CD4-positive, alpha-beta T cell (primary cell): Measurements from ENCODE around the gene SPECC1. TPM values are rescaled to one million over a fixed set of nuclear protein-coding genes. Genes with fewer than 3 reads are reported as not detected.
"Not testable (repeated sequence)": the region's sequence is repeated elsewhere in the genome, so short reads cannot be mapped to it uniquely, and the experiment has no call there.

Source experiments
- ATAC-seq: fragments of 200-7000 bp; cut with Tn5 transposase; one replicate; pipeline ENCODE4 v1.10.0; 2022; ENCODE audit warnings: mild to moderate bottlenecking; ENCODE audit not compliant: poor library complexity
- CTCF ChIA-PET: fragments of 350-600 bp; sonication (Branson Sonifier 250); formaldehyde crosslinking; loops from one replicate; lab custom pipeline; 2021; ENCODE audit warnings: antibody characterized with exemption, inconsistent platforms; lab: Charles Lee
- POLR2A ChIA-PET: fragments of 350-600 bp; sonication (Branson Sonifier 250); formaldehyde crosslinking; loops from one replicate; lab custom pipeline; 2021; ENCODE audit warnings: antibody characterized with exemption, inconsistent platforms; lab: Charles Lee
- DNase-seq, 14 experiments: peaks; one replicate each; pipeline ENCODE4 v3.0.0-alpha.2; 2013 to 2020; ENCODE audit warnings: mixed read lengths in 2 of 14
- H3K27ac ChIP-seq, 2 donors: one replicate each; pipeline versions ENCODE4 v1.5.1 to v1.7.0; 2013; ENCODE audit warnings: low read length in 2 of 2, low read depth in 1 of 2, mild to moderate bottlenecking in 1 of 2
- H3K27me3 ChIP-seq, 2 experiments: 1 replicate in 1 of 2; 2 replicates in 1 of 2; pipeline versions ENCODE4 v1.6.1 to v1.7.0; 2013; ENCODE audit warnings: low read length in 2 of 2, control low read depth in 1 of 2, mild to moderate bottlenecking in 1 of 2, moderate library complexity in 1 of 2; ENCODE audit not compliant: insufficient read depth in 2 of 2, control insufficient read depth in 1 of 2
- H3K36me3 ChIP-seq: one replicate; pipeline ENCODE4 v1.6.1; 2013; ENCODE audit warnings: low read length, control low read depth; ENCODE audit not compliant: insufficient read depth
- H3K4me1 ChIP-seq: one replicate; pipeline ENCODE4 v1.6.1; 2013; ENCODE audit warnings: low read length, control low read depth; ENCODE audit not compliant: insufficient read depth
- H3K4me3 ChIP-seq: one replicate; pipeline ENCODE4 v1.5.1; 2013; ENCODE audit warnings: mild to moderate bottlenecking, low read length, moderate library complexity
- H3K9me3 ChIP-seq, 2 experiments: 1 replicate in 1 of 2; 2 replicates in 1 of 2; pipeline versions ENCODE4 v1.6.1 to v1.7.0; 2013; ENCODE audit warnings: low read length in 2 of 2, mild to moderate bottlenecking in 2 of 2, control low read depth in 1 of 2, moderate library complexity in 1 of 2; ENCODE audit not compliant: control insufficient read depth in 1 of 2, insufficient read depth in 1 of 2
- H3K27ac Mint-ChIP-seq: one replicate; pipeline ENCODE4 v1.8.0; 2020; ENCODE audit warnings: mixed read lengths
- H3K27me3 Mint-ChIP-seq: one replicate; pipeline ENCODE4 v1.8.0; 2021; ENCODE audit warnings: mixed read lengths
- H3K36me3 Mint-ChIP-seq: one replicate; pipeline ENCODE4 v1.8.0; 2021; ENCODE audit warnings: low read depth, mixed read lengths
- H3K4me1 Mint-ChIP-seq: one replicate; pipeline ENCODE4 v1.8.0; 2021; ENCODE audit warnings: low read depth, mixed read lengths
- H3K4me3 Mint-ChIP-seq: one replicate; pipeline ENCODE4 v1.8.0; 2020; ENCODE audit warnings: mild to moderate bottlenecking, mixed read lengths
- H3K9me3 Mint-ChIP-seq: one replicate; pipeline ENCODE4 v1.8.0; 2020; ENCODE audit warnings: mixed read lengths
- CTCF ChIP-seq: fragments of 200-600 bp; IDR thresholded peaks from one replicate; pipeline ENCODE4 v1.8.0; 2022; ENCODE audit warnings: antibody characterized with exemption, mild to moderate bottlenecking
- intact Hi-C, 2 experiments: fragments of 100-400 bp; cut with DNase I in 1 of 2; cut with micrococcal nuclease in 1 of 2; formaldehyde crosslinking; loops; one replicate each; pipeline versions ENCODE4 v1.15.1 to v1.9.0; 2023 to 2025; cut with DNase I, micrococcal nuclease
- total RNA-seq, 174 experiments: library from RNA in 2 of 174; stranded (reverse) in 2 of 174; gene quantifications; one replicate each; pipeline ENCODE4 v1.2.3 and lab custom pipeline; 2021 to 2026

Gene SPECC1
- total RNA-seq, 2 experiments from 2014 or later = 4.3 to 4.4 TPM

GRCh38 chr17:20010936-20011335, 1.8 kb downstream of the SPECC1 start:
- CTCF ChIA-PET = interaction anchor here (1.2 to 1.3 kb wide), 3 partner anchors 15 to 28 kb away, joined by 3 to 6 read pairs (median 4); no protein-coding TSS in a partner anchor
- H3K4me3 ChIP-seq = no peak overlapping the region
- DNase-seq = no peak
- peaks cover 18% of the 10 kb centered on the region for H3K4me1 ChIP-seq
- Mint-ChIP-seq H3K4me3 (peak overlapping the region; percentile 91), H3K27me3 (peaks cover 75% of the 10 kb centered on the region), H3K27ac (no peak overlapping the region), H3K9me3 (no peaks in the 10 kb centered on the region), H3K4me1 (peaks cover 20% of the 10 kb centered on the region), H3K36me3 (no peaks in the 10 kb centered on the region)
- POLR2A ChIA-PET = interaction anchor here (0.7 to 1.7 kb wide), 2 partner anchors 18 to 1827 kb away, joined by 3 to 4 read pairs; no protein-coding TSS in a partner anchor
- H3K36me3 ChIP-seq = no peaks in the 10 kb centered on the region
- H3K9me3 ChIP-seq = no peaks in the 10 kb centered on the region
- H3K27me3 ChIP-seq = peaks cover 7 to 44% of the 10 kb centered on the region in 2 experiments
- intact Hi-C loops = no loop called here
- no peak for TF ChIP-seq CTCF
- H3K27ac ChIP-seq = no peak overlapping the region
- no peak for ATAC-seq

GRCh38 chr17:20012017-20012536, 2.9 kb downstream of the SPECC1 start:
- Mint-ChIP-seq H3K4me1 (peaks cover 20% of the 10 kb centered on the region), H3K27me3 (peaks cover 72% of the 10 kb centered on the region), H3K27ac (no peak overlapping the region), H3K9me3 (no peaks in the 10 kb centered on the region), H3K36me3 (no peaks in the 10 kb centered on the region), H3K4me3 (no peak overlapping the region)
- POLR2A ChIA-PET = no interaction called here
- no peak for ATAC-seq
- DNase-seq = no peak
- Histone ChIP-seq H3K27me3 (peaks cover 7 to 40% of the 10 kb centered on the region in 2 experiments), H3K36me3 (no peaks in the 10 kb centered on the region), H3K9me3 (no peaks in the 10 kb centered on the region), H3K4me3 (no peak overlapping the region), H3K4me1 (peaks cover 18% of the 10 kb centered on the region), H3K27ac (no peak overlapping the region)
- CTCF ChIA-PET = interaction anchor here (1.2 to 2.1 kb wide), 2 partner anchors 19 to 105 kb away, joined by 3 to 11 read pairs; no protein-coding TSS in a partner anchor
- intact Hi-C loops = no loop called here
- no peak for TF ChIP-seq CTCF

- H3K4me3 Mint-ChIP-seq, DNase-seq, H3K27ac ChIP-seq, H3K4me3 ChIP-seq, H3K9me3 Mint-ChIP-seq, POLR2A ChIA-PET, H3K4me1 Mint-ChIP-seq, H3K36me3 ChIP-seq, intact Hi-C loops, H3K4me1 ChIP-seq, H3K27ac Mint-ChIP-seq, CTCF ChIA-PET, H3K9me3 ChIP-seq, ATAC-seq, H3K36me3 Mint-ChIP-seq: not testable (repeated sequence)
- H3K27me3 Mint-ChIP-seq = peaks cover 57% of the 10 kb centered on the region
- peaks cover 4 to 31% of the 10 kb centered on the region in 2 experiments for H3K27me3 ChIP-seq
These were observed 7.4 kb downstream of the SPECC1 start for GRCh38 chr17:20016475-20016992.
